ENCODE measurements around the gene SHROOM3.

Gene SHROOM3

GRCh38 chr4:76570141-76570973 lies 135.3 kb downstream of the SHROOM3 start:
- FAIRE-seq: no peak

DNA sequence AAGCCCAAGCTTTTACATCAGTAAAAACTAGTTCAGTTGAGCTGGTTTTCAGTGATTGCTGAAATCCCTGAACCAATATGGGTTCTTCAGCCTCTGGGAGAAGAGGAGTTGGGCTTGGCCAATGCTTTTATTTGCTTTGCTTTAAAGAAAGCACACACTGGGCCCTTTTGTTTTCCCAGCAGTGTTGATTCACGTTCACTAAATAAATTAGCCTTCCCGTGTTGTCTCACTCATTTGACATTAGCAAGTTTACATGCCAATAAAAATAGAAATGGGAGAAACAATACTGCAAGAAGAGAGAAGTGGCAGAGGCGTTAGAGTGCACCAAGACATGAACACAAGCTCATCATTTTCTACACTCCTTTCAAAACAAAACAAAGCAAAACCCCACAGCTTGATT lies 136.2 kb downstream of the SHROOM3 start:
- no peak for FAIRE-seq

DNA sequence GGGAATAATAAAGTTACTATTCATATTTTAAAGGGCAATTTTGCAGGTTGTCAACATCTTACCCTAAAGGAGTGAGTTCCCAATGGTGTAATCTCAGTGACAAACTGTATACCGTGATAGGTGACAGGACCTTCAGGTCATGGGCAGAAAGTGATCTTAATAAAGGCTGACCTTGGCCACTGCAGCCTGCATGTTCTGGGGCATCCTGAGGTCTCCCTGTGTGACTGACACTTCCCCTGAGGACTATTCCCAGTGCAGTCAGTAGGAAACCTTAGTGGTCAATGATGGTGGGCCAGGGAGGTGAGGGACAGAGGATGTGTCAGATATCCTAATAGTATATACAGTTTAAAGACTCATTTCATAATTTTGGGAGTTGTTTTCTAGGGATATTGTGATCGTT lies 137.2 kb downstream of the SHROOM3 start:
- FAIRE-seq: no peak

DNA sequence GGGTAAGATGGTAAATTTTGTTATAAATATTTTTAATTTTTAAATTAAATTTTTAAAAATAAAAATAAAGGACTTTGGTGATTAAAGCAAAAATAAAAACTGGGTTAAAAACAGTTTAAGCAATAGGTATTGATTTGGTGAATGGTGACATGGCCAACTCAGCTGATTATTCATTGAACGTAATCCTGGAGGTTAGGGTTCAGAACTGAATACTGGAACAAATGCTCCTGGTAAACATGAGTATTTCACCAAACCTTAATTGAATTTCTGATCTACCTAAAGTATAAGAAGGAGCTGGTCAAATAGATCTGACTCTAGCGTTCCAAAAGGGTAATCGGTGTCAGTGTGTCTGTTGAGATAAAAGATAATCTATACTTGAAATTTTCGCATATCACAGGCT lies 141.8 kb downstream of the SHROOM3 start:
- no peak for FAIRE-seq

DNA sequence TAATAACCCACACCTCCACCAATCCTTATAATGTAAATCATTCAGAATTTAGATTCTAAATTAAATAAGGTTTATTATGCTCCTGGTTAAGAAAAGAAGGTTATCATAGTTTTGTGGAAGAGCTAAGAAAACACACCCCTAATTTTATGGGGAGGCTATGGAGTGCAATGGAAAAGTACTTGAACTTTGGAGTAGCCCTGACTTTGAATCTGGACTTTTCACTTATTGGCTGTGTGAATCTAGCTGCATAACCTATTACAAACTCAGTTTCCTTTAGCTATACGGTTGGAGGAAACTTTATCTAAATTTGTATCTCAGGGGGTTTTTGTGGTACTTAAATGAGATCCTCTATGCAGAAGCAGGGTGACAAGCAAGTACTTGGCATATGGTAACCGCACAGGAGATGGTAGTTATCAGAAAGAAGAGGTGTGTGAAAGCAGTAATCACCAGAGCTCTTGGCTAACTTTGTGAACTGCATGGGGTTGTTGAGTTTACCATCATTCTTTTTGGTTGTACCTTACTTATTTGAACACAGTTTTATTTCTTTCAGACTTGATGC lies 143.1 kb downstream of the SHROOM3 start:
- no peak for FAIRE-seq

- no peak for FAIRE-seq
Measured at GRCh38 chr4:76579596-76580375, 144.8 kb downstream of the SHROOM3 start.

- peak; percentile 15 for FAIRE-seq
Measured at GRCh38 chr4:76581077-76581962, 146.3 kb downstream of the SHROOM3 start.

GRCh38 chr4:76582074-76582816 lies 147.2 kb downstream of the SHROOM3 start:
- peak; percentile 97 for FAIRE-seq

DNA sequence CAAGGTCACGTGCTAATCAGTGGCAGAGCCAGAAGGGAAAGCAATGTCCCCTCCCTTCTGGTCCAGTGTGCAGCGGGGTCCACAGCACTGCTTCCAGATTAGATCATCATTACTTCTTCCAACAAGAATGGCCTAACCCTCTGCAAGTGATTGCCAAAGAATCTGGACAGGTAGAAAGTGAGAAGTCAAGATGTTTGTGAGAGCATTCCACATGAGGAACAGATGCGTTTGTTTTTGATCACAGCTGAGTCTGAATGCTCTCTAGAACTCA lies 147.7 kb downstream of the SHROOM3 start:
- FAIRE-seq: no peak

DNA sequence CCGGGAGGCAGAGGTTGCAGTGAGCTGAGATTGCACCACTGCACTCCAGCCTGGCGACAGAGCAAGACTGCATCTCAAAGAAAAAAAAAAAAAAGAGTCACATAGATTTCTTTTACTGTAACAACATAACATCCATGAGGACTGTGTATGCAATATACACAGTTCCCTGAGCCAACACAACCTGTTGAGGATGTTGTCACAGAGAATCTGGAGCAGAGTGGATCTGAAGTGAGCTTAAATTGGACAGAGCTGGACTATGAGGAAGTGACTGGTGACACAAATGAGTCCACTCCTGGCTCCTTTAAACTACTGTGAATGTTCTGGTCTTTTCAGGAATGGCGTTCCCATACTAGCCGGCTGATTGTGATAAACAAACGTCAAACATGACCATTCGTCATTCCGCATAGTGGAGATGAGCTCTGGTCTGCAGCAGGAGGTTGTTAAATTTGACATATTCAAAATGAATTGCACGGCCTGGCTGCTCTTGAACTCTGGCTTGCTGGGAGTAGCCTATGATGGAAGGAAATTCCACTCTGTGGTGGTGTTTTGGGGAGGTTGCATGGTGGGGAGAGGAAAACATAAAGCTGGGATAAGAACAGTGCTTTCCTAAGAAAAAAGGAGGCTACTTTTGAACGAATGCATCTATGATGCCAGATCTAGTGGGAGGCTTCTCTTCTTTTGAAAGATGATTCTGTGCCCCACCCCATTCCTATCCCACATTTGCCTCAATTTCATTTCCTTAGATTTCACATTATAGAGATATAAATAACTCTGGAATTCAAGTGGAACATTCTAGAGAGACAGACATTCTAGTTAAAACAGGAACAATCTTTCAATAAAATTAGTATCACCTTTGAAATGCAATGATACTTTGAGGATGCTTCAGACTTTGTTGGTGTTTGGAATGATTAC lies 149.5 kb downstream of the SHROOM3 start:
- FAIRE-seq: peak; percentile 98

DNA sequence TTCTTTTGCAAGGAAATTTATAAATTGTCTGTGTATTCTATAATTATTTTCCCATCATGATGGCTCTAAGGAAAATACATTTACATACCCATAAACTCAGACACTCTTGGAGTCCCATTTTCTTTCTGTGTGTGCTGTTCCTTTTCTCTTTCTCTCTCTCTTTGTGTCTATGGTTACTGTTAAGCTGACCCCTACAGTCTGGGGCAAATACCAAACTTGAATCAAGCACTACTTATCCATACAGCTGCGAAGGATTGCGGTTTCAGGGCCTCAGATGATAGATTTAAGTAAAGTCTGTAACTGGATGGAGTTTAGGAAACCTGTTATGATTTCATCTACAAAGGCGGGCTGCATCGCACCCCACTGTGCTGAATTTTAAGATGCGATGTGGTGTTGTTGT lies 150.2 kb downstream of the SHROOM3 start:
- no peak for FAIRE-seq

- no peak for FAIRE-seq
Measured at GRCh38 chr4:76585897-76586360, 150.9 kb downstream of the SHROOM3 start.

GRCh38 chr4:76588274-76588673 lies 153.2 kb downstream of the SHROOM3 start:
- no peak for FAIRE-seq

DNA sequence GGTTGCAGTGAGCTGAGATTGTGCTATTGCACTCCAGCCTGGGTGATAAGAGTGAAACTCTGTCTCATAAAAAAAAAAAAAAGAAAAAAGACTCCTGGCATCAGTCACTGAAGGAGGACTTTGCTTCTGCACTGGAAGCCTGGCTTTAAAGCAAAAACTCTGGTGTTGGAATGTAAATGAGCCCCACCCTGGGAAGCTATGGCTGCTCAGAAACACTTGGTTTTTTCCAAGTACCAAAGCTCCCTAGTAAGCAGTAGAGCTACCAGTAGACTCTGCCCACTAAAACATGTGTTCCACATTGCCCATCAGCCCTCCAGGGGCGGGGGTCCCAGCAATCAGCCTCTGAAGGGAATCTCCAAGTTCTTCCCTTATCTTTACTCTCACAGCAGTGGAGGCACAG lies 154.4 kb downstream of the SHROOM3 start:
- FAIRE-seq: no peak

GRCh38 chr4:76589872-76590797 lies 155.1 kb downstream of the SHROOM3 start:
- FAIRE-seq: peak; percentile 70

DNA sequence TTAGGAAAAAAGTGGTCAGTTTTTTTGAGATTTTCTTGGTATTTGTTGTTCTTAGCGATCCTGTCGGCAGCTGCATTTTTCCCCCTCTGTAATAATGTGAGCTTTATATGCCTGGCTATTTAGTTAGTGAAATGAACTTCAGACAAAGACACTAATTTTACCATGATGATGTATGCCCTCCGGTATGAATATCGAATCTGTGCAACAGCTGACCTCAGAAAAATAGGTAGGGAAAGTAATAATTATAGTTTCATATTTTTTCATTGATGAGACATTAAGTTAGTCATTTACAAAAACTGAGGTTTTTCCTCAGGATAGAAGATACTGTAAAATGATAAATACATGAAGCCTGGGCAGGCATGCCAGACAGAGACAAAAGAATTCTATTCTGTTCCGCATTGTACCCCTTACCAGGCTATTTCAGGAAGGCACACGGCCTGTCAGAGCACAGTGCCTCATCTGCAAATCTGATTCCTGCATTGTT lies 155.8 kb downstream of the SHROOM3 start:
- FAIRE-seq: no peak

DNA sequence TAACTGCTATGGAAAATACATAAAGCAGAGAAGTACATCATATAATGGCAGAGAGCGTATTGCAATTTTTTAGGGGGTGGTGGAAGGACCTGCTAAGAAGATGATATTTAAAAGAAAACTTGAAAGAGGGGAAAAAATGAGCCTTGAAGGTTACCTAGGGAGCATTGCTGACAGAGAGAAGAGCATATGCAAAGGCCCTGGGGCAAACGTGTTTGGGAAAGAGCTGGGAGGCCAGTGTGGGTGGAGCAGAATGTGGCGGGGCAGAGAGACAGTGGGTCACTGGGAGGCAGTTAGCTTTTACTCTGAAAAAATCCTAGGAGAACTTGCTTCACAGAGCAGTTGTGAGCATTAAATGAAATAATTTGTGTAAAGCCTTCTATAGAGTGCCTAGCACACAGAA lies 157.0 kb downstream of the SHROOM3 start:
- no peak for FAIRE-seq

GRCh38 chr4:76592460-76592859 lies 157.4 kb downstream of the SHROOM3 start:
- FAIRE-seq: no peak

GRCh38 chr4:76594173-76594572 lies 159.1 kb downstream of the SHROOM3 start:
- FAIRE-seq: no peak

DNA sequence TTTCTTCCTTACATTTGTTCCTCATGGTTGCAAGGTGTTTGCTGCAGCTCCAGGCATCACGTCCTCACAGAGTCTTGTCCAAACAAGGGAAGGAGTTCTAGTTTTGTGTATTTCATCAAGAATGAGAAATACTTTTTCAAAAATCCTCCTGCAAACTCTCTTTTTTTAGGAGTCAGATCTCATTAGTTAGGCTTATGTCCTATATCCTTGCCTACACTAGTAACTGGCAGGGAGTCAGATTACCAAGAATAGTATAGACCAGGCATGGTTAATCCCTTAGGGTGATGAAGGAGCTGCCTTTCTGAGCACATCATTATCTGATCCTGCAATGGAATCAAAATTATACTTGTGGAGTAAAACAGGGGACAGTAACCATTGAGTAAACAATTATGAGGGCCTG lies 160.4 kb downstream of the SHROOM3 start:
- FAIRE-seq: no peak

Data from endometrium (tissue), 2 donors.